ENCODE results near the gene PRKCA.

PRKCA gene

DNA sequence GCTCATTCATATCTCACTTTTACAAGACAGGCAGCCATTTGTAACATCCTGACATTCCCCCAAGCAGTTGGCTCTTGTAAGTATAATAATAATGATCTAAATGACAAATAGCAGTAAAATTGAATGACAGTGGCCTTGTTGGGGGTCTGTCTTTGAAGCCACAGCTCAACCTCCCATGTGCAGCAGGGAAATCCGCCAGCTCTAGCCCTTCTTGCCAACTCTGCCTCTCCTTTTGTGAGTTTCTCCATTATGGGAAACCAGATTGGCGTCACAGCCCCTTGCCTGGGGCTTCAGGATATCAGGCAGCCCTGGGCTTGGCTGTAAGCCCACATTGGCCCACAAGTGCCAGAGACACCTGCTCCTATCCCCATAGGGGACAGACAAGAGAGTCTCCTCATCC lies 462.1 kb downstream of the PRKCA start:
- no peak for DNase-seq

DNA sequence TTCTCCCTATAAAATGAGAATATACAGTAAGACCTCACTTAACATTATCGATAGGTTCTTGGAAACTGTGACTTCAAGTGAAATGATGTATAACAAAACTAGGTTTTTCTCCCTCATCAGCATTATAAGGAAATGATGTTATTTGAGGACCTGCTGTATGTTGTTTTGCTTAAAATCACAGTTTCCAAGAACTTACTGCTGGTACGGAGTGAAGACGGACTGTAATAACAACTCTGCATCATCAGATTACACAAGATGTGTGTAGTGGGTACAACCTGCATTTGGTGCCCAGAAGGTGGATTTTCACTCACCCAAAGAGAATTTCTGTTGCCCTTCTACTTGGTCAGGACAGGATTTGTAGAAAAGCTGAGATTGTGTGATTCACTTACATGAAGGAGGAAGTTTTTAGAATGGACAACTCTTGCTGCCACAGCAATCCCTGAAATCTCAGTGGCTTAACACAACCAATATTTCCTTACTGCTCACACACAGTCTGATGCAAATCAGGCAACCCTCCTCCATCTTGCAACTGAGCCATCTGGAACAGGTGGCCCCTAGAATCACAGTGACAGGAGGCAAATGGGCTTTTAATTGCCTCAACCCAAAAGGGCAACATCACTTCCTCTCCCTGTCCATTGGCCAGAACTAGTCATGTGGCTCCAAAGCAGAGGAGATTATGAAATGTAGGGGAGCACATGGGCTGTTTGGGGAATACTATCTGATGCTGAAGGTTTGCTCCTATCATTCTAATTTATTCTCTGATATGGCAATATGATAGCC lies 464.9 kb downstream of the PRKCA start:
- DNase-seq: no peak

DNA sequence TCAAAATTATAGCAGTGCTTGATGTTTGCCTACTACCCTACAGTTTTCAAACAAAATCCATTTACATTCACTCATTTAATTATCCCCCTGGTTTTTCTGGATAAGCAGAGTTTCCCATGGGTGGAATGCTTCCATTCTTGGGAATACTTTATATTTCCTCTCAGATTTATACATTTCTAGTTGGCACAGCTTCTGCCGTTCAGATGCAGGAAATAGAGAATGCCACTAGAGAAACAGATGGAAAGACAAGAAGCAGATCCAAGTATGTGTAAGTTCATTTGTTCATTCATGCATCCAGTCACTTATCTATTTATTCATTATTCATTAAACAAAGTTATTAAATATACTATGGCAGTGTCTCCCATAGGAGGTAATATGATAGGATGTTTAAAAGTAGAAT lies 467.5 kb downstream of the PRKCA start:
- DNase-seq: no peak

DNA sequence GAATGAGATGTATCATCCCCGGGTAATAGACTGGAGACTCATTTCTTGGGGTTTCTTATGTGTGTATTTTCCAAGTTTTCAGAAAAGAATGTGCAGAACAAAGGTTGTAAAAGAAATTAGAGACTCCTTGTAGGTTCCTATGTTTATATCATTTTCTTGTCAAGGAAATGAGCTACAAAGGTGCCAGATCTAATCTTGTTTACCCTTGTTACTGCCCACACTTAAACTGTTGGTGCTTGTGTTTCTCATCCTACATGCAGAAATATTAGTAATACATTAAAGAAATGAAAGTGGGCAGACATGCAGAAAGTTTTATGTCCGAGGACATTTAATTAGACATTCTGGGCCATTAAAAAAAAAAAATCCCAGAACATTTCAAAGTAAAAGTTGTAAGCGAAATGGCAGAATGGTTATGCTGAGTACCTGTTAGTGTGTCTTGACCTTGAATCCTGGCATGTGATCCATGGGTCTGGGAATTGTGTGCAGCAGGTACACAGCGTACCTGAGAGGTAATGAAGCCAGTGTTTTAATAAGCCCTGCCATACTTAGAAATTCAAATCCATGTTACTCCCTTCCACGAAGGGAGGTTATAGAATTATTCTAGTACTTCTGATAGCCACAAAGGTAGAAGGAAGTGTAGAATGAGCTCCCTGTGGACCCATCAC lies 469.9 kb downstream of the PRKCA start:
- DNase-seq: no peak

DNA sequence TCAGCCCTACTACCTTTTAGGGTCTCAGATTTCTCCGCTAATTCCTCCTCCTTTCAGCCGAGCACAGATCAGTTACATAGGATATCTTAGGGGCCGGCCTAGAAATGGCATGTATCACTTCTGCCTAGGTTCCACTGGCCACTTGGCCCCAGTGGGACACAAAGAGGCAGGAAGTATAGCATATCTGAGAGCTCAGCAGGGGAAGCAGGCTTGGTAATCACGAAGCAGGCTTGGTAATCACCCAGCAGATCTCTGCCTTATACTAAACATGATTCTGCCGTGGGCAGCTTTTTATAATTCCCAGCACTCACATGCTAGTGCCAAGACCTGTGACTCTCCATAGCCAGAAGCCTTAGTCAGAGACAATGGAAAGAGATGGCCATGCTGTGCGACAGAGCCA lies 472.9 kb downstream of the PRKCA start:
- no peak for DNase-seq

DNA sequence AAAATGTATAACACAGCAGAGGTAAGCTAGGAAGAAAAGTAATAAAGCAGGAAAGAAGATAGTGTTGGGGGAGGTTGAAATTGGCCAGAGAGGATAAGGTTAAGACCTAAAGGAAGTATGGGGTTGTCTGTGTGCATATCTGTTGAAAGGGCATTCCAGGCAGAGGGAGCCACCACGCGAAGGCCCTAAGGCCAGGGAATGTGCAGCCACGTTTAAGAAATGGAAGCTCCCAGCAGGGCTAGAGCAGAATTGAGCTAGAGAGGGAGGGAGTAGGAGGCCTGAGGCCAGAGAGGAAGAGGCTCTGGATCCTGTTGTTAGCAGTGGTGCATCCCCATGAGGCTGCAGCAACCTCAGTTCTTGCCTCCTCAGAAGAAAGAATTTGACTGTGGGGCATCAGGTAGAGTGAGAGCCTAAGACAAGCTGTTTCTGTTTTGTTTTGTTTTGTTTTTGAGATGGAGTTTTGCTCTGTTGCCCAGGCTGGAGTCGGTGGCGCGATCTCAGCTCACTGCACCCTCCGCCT lies 473.5 kb downstream of the PRKCA start:
- DNase-seq: no peak

DNA sequence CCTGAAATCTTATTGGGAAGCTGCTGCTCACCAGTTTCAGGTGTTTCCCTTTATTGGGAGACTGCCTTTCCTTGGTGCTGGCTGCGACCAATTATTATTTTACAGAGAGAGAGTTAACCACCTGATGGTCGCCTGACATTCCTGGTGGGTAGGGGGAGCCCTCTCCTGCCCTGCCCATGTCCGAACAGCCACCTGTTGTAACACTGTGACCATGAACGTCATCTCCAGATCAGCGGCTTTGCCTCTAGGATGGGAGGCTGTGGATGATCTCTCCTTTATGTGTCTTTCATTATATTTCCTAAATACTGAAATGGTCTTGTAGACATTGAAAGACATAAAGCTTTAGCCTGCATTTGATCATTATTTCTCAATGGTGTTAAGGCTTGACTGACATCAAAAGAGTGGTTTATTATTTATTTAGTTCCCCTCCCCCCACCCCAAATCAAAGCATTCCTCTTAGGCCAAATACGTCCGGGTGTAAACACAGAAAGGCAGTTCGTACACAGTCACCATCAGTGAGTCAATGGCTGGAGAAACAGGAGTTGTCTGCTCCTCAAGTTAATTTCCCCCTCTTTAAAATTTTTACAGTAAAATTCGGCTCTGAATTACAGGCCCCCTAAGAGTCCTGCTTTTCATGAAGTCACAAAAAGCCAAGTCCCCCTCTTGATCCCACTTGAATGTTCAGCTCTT lies 474.7 kb downstream of the PRKCA start:
- DNase-seq: no peak

DNA sequence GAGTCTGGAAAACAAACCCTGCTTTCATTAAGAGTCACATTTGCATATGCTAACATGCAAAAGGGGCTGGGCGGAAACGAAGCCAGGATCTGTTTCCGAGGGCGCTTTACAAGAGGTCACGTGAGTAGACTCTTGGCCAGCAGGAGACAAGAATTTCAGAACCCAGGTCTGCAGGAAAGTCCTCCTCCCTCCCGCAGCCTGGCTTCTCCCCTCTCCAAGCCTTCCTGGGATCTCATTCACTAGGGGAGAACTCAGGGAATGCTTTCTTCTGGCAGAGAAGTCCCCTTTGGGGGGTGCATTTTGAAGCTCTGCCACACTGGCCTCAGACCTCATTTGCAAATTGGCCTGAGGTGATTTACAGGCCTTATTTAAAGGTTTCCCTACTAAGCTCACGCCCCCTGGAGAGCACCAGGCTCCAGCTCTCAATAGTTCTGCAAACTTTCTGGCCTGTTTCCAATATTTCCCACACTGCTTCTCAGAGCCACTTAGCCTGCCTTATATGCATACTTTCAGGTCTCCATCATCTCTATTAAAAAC lies 475.3 kb downstream of the PRKCA start:
- DNase-seq: no peak

DNA sequence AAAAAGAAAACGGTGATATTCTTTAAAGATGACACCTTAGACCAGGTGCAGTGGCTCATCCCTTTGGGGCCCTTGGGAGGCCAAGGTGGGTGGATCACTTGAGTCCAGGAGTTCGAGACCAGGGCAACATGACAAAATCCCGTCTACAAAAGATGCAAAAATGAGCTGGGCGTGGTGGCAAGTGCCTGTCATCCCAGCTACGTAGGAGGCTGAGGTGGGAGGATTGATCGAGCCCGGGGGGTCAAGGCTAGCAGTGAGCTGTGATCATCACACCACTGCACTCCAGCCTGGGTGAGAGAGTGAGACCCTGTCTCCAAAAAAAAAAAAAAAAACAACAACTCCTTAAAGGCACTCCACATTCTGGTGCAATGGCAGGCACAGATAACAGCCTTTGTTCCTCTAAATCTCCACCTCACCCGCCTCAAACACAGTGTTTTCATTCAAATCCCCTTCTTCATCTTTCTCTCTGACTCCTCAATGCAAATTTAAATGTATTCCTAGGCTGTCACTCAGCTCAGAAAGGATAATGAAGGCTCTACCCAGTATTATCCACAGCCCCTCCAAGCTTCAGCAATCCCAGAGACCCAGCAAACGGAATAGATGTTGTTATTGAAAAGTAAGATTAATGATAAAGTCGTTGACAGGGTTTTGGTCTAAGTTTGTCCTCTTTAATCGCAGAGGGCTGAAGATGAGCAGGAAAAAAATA lies 476.3 kb downstream of the PRKCA start:
- no peak for DNase-seq

DNA sequence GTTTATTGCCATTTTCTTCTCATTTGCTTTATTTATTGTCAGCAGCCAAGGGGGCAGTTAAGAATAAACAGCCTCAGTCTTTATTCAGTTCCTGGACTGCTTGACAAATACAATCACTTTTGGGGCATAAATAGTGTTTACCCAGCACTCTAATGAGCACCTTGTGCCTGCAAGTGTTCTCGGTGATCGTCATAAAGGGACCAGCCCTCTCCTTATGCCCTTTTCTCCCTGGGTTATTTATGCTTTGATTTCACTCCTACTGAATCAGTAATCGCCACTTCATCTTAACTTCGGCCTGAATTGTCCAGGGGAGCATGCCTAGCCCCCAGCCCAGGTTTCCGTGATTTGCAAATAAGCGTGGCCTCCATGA lies 476.8 kb downstream of the PRKCA start:
- no peak for DNase-seq

DNA sequence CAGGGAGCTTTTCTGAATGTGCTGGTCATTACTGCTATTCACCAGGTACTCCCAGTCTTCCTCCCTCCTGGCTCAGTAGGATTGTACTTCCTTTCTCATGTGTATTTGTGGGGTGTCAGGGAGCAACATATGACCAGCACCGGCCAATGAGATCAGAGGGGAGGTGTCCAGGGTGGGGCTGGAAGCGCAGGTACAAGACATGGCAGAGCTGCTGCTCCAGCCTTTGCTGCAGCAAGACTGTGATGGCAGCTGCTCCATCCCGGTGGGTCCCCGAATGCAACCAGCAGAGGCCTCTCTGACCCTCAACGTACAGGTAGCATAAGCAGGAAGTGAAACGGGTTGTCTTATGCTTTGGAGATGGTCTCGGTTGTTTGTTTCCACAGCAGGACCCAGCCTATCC lies 478.7 kb downstream of the PRKCA start:
- DNase-seq: no peak

DNA sequence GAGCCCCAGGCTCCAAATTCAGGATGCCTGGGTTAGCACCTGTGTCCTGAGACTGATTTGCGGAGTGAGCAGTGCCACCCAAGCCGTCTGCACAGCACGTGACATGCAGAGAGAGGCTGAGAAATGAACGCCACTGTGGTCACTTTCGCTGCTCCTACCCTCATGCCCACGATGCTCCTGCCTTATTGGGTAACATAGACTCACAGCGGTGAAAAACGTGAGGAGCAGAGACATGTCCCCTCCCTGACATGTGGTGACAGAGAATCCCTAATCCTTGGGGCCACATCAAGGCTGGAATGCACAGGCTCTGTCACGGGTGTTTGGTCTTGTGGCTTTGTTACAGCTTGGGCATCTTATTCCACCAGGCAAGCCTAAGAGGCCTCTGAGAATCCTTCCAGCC lies 480.4 kb downstream of the PRKCA start:
- DNase-seq: no peak

DNA sequence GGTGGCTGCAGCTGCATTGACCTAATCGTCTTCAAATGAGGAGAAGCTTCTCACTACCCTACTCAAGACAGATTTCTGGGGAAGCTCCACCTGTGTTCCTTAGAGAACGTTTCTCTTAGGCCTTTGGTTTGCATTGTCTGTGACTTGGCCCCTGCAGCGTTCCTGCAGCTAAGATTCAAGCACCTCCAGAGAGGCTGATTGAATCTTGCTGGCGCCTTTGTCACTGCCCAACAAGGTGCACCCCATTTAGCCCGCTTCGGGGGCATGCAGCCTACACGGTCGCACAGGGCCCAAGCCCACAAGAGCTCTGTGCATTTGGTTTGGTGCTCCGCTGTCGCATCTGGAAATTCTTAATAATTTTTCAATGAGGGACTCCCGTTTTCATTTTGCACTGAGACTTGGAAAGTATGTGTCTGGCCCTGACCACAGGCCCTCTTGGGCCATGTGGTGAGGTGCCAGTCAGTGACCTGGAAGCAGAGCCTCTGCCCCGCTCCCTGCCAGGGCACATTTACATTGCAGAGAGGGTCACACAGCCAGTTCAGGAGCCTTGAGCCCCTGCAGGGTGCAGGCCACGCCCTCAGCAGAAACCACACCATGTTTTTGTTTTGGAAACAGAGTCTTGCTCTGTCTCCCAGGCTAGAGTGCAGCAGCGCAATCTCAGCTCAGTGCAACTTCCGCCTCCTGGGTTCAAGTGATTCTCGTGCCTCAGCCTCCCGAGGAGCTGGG lies 481.4 kb downstream of the PRKCA start:
- DNase-seq: no peak

DNA sequence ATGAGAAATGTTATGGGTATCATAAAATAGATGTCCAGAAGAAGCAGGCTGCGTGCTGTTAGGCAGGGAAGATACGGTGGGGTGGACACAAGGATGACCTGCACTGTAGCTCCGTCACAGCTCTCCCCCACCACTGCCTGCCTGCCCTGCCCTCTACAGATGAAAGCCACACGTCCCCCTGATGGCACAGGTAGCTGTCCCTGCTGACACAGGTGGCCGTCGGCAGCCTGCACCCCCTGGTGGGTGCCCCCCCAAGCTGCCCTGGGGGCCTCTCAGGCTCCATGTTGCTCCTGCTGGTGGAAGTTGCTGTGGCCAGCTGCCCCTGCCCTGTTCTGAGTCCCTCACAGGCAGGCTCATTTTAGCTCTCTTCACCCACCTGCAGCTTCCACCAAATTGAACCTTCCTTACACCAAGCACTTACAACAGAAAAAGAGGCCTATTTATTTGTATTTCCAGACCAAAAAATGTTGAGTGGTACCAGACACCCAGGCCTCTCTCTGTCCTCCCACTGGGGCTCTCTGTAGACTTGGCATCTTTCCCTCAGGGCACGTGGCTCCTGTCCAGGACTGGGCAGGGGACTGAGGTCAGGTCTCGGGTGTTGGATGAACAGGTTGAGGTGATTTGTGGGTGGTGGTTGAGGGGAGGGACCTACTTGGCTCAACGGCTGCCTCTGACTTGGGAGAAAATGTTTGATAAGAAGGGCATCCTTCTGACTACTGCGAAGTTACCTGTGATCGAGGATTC lies 482.4 kb downstream of the PRKCA start:
- no peak for DNase-seq

DNA sequence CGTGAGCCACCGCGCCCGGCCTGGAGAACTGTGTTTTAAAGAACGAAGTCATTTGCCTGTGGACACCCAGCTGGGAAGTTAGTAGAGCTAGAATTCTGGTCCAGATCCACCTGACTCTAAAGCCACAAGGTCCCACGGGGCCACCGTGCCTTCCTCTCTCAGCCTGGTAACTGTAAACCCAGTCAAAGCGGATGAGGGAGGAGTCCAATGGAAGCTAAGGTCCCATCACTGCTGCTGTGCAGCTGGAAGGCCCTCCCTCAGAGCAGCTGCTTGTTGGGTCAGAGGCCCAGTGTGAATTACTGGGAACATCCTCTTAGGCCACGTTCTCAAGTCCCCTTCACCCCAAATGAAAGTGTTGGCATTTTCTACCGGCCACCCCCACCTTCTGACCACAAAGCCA lies 483.7 kb downstream of the PRKCA start:
- DNase-seq: no peak

DNA sequence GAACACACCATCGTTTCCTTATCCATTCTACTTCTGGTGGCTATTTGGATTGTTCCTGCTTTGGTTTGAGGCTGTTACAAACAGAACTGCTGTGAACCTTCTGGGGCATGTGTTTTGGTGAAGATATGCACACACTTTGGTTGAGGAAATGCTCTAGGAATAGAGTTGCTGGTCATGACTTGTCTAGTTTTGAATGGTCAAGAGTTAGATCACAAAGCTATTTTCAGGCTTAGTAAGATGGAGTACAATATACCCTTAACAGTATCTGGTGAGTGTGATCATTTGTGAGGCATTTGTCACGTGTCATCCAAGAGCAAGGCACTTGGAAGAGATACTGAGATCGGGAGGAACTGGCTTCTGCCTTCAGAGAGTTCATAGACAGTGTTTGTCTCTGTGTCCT lies 485.5 kb downstream of the PRKCA start:
- no peak for DNase-seq

DNA sequence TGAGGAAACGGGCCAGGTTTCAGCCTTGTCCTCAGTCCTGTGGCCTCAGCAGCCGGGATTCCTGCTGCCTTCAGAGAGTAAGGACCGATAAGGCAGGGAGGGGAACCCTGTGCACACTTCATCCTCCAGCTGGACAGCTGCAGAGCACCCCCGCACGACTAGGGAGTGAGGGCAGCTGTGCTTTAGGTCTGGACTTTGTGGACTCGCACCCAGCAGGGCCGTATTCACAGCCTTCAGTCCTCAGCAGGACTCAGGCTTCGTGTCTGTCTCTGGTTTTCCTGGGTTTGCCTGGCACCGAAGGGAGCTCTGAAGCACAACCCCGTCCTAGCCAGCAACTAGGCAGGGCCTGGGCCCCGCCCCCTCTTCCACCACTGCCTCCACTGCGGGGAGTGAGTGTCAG lies 486.7 kb downstream of the PRKCA start:
- no peak for DNase-seq

DNA sequence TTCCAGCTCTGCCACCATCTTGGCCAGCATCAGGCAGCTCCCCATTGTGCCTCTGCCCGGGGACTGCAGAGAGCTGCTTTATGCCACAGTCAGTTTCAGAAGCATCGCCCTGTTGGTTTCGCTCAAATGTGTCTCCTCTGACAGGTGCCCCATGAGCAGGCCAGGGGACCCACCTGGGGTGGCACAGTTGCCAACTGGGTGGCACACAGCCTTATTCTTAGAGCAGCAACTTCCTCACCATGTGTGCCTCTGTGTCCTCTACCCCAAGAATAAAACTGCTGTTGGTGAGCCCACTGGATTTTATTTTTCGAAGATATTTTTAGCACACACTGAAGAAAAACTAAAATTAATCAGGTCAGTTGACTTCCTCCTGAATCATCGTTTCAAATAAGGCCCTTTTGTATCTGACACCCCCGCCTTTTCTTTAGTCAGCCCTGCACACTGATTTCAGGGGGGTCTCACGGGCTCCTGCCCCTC lies 487.6 kb downstream of the PRKCA start:
- no peak for DNase-seq

DNA sequence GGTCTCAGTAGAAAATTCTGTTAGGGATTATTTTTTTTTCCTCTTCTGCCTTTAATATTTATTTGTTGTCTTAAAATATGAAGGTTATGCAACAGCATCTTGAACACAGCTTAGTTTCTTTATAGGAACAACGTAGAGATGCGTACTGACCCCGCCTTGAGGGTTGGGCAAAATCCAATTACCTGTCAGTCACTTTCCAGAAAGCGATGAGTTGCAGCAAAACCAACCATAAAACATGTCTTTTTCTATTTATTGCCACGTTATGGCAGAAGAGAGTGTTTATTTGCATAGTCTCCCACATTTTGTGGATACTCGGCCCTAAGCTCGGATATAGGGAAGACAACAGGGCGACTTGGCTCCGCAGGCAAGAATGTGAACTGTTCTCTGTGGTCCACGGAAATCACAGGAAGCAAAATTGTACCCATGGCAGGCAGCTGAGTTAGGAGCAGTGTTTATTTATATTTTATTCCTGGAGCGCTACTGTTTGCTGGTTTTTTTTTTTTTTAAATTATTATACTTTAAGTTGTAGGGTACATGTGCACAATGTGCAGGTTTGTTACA lies 488.2 kb downstream of the PRKCA start:
- no peak for DNase-seq

DNA sequence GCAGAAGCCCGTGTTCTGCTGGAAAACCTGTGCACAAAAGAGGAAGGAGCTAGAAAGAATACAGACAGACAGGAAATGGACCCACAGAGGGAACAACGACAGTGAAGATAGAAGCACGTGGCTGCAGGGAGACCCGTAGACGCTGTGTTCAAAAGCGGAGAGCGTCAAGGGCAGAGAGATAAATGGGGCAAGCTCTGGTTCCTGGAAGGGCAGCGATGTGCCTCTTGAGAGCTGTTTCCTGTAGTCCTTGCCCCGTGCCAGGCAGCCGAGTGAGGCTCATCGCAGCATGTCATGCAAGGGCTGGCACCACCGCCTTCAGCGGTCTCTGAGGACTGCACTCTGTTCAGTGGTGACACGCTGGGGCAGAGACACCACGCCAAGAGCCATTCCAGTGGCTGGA lies 488.9 kb downstream of the PRKCA start:
- no peak for DNase-seq

DNA sequence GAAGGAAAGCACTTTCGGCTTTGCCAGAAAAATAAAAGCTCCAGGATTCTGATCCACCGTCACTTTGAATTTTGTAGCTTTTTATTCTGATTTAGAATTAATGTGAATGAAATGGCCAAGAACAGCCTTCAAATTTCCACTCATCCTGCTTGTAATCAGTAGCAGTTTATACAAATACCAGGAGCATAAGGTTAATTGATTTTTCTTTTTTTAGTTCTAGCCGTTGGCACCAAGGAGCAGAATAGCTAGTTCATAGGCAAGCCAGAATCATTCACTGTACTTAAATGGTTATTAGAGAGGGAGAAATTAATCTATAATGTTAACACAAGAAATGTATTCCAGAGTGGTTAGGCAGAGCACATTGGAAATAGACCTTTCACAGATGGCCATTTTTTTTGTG lies 491.4 kb downstream of the PRKCA start:
- DNase-seq: no peak
